Neural cell (in vitro differentiated cells): Measurements from ENCODE around the gene DLD. TPM values are rescaled to one million over a fixed set of nuclear protein-coding genes. Genes with fewer than 3 reads are reported as not detected.

Source experiments
- H2AFZ ChIP-seq: fragments of 200-600, 300-800 bp; sonication (generic), shearing (Covaris generic); 2 replicates; pipeline ENCODE4 v1.6.0; 2014; ENCODE audit warnings: low read depth, mild to moderate bottlenecking, antibody characterized with exemption, low read length, moderate library complexity
- H3F3A ChIP-seq: fragments of 200-600 bp; shearing (Covaris generic); 2 replicates; pipeline ENCODE4 v1.6.1; 2016; ENCODE audit warnings: mild to moderate bottlenecking, moderate library complexity, mixed read lengths, antibody characterized with exemption, low read length; ENCODE audit not compliant: insufficient read depth, poor library complexity, severe bottlenecking
- H3K27ac ChIP-seq: fragments of 200-600, 300-800 bp; sonication (generic), shearing (Covaris generic); 2 replicates; pipeline ENCODE4 v1.5.1; 2014; ENCODE audit warnings: mild to moderate bottlenecking, low read length, moderate library complexity
- H3K27me3 ChIP-seq: fragments of 300-800, 200-600 bp; sonication (generic), shearing (Covaris generic); 2 replicates; pipeline ENCODE4 v1.6.0; 2014; ENCODE audit warnings: mild to moderate bottlenecking, low read depth, low read length, moderate library complexity; ENCODE audit not compliant: insufficient read depth
- H3K36me3 ChIP-seq: fragments of 300-800, 200-600 bp; sonication (generic), shearing (Covaris generic); 2 replicates; pipeline ENCODE4 v1.5.1; 2014; ENCODE audit warnings: mild to moderate bottlenecking, antibody characterized with exemption, low read length, moderate library complexity; ENCODE audit not compliant: insufficient read depth
- H3K4me2 ChIP-seq: fragments of 300-800, 200-600 bp; sonication (generic), shearing (Covaris generic); 2 replicates; pipeline ENCODE4 v1.6.0; 2014; ENCODE audit warnings: mild to moderate bottlenecking, low read length
- H3K4me3 ChIP-seq: fragments of 300-800, 200-600 bp; sonication (generic), shearing (Covaris generic); 2 replicates; pipeline ENCODE4 v1.5.1; 2014; ENCODE audit warnings: mild to moderate bottlenecking, low read length, moderate library complexity
- H3K79me2 ChIP-seq: fragments of 200-600 bp; shearing (Covaris generic); replicated peaks from 2 replicates; pipeline ENCODE4 v1.6.0; 2014; ENCODE audit warnings: mild to moderate bottlenecking, low read length, moderate library complexity; ENCODE audit not compliant: insufficient read depth
- H3K9ac ChIP-seq: fragments of 300-800, 200-600 bp; sonication (generic), shearing (Covaris generic); 2 replicates; pipeline ENCODE4 v1.6.1; 2016; ENCODE audit warnings: mild to moderate bottlenecking, low read length, mixed read lengths
- H3K9me2 ChIP-seq: fragments of 200-600 bp; shearing (Covaris generic); 2 replicates; pipeline ENCODE4 v1.6.1; 2016; ENCODE audit warnings: mild to moderate bottlenecking, low read length, mixed read lengths; ENCODE audit not compliant: insufficient read depth
- H3K9me3 ChIP-seq: fragments of 200-600, 300-800 bp; sonication (generic), shearing (Covaris generic); 2 replicates; pipeline ENCODE4 v1.6.1; 2016; ENCODE audit warnings: mild to moderate bottlenecking, mixed run types, low read length, moderate library complexity, mixed read lengths
- H4K20me1 ChIP-seq: fragments of 200-600 bp; shearing (Covaris generic); 2 replicates; pipeline ENCODE4 v1.6.1; 2016; ENCODE audit warnings: mild to moderate bottlenecking, mixed run types; ENCODE audit not compliant: insufficient read depth
- EP300 ChIP-seq: fragments of 450-650 bp; conservative IDR thresholded peaks from 2 replicates; pipeline ENCODE4 v1.6.1; 2014; ENCODE audit warnings: antibody characterized with exemption, mild to moderate bottlenecking, moderate library complexity; ENCODE audit not compliant: poor library complexity, severe bottlenecking
- EZH2 ChIP-seq: fragments of 200-600, 300-800 bp; shearing (Covaris generic), sonication (generic); IDR thresholded peaks from 2 replicates; pipeline ENCODE4 v1.6.1; 2014; ENCODE audit warnings: antibody characterized with exemption, low read length, borderline replicate concordance, mild to moderate bottlenecking; ENCODE audit not compliant: insufficient read depth, poor library complexity, severe bottlenecking
- MXI1 ChIP-seq: fragments of 450-650 bp; conservative IDR thresholded peaks from 2 replicates; pipeline ENCODE4 v1.6.1; 2014; ENCODE audit warnings: antibody characterized with exemption, mild to moderate bottlenecking; ENCODE audit not compliant: poor library complexity, severe bottlenecking
- POLR2AphosphoS5 ChIP-seq: IDR thresholded peaks from 2 replicates; pipeline ENCODE4 v1.6.1; 2012
- RAD21 ChIP-seq: fragments of 450-650 bp; conservative IDR thresholded peaks from 2 replicates; pipeline ENCODE4 v1.6.1; 2014; ENCODE audit warnings: antibody characterized with exemption, mild to moderate bottlenecking, moderate library complexity
- SMC3 ChIP-seq: fragments of 450-650 bp; conservative IDR thresholded peaks from 2 replicates; pipeline ENCODE4 v1.6.1; 2014; ENCODE audit warnings: antibody characterized with exemption, mild to moderate bottlenecking, moderate library complexity; ENCODE audit not compliant: poor library complexity
- TAF1 ChIP-seq: IDR thresholded peaks from 2 replicates; pipeline ENCODE4 v1.6.1; 2012; ENCODE audit warnings: low read depth
- polyA plus RNA-seq: library from polyadenylated mRNA; depleted of rRNA; stranded (reverse); fragments of >200 nt; gene quantifications from 2 replicates; pipeline ENCODE4 v1.2.3, GENCODE V29; 2014
- TF ChIP-seq, protein P1 (sequence below): IDR thresholded peaks from 2 replicates; pipeline ENCODE4 v1.6.1; 2012; ENCODE audit warnings: borderline replicate concordance
- TF ChIP-seq, protein P2 (sequence below): fragments of 450-650 bp; IDR thresholded peaks from 2 replicates; pipeline ENCODE4 v1.5.1; 2014; ENCODE audit warnings: antibody characterized with exemption, mild to moderate bottlenecking, moderate library complexity; ENCODE audit not compliant: poor library complexity, severe bottlenecking

Gene DLD
- polyA plus RNA-seq, 1 donor from 2014 or later: 214 TPM

DNA sequence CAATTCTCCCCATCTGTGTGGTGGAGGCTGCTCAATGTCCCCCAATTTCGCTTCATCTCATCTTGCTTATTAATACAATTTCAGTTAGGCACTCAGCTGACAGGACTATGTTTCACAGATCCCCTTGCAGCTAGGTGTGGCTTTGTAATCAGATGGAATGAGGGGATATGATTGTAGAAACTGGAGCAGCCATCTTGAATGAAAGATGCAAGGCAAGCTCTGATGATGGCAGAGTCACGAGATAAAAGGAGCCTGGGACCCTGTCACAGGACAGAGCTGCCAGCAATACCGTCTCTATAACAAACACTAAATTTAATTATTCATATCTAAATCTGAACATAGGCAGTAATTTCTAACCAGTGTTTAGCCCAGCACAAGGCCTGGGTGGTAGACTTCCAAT lies 991 bp upstream of the DLD start:
- Histone ChIP-seq H3K79me2 (peaks cover 34% of the 10 kb centered on the region), H3K9ac (peak overlapping the region; percentile 90), H3F3A (no peaks in the 10 kb centered on the region), H3K27ac (peak overlapping the region; percentile 89), H3K27me3 (no peaks in the 10 kb centered on the region), H3K9me3 (no peaks in the 10 kb centered on the region), H3K9me2 (no peaks in the 10 kb centered on the region), H3K36me3 (peaks cover 4% of the 10 kb centered on the region), H3K4me2 (no peak overlapping the region), H3K4me3 (no peak overlapping the region), H2AFZ (no peak overlapping the region), H4K20me1 (no peaks in the 10 kb centered on the region)
- no peak for TF ChIP-seq EZH2
- TF ChIP-seq MXI1: no peak
- no peak for TF ChIP-seq TAF1
- no peak for TF ChIP-seq EP300
- TF ChIP-seq POLR2AphosphoS5: no peak
- no peak for TF ChIP-seq RAD21
- no peak for TF ChIP-seq SMC3

DNA sequence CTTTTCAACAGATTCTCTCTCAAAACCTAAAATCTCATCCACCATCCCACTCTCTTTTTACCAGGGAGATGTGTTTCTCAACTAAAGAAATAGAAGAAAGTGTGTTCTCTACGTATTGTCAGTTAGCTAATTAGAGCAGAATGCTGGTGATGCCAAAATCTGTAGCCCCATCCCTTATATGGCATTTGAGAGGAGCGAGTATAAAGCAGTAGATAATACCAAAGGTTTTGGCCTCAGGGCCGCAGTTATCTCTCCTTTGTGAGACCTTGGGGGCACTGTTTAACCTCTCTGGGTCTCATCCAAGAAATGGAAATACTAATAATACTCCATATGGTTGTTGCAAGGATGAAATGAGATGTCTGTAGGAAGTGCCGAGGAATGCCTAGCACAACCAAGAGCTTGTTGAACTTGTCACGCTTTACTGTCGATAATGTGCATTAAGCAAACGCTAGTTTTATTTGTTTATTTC lies 456 bp upstream of the DLD start:
- Histone ChIP-seq H3K27ac (peak overlapping the region; percentile 89), H3K79me2 (peaks cover 39% of the 10 kb centered on the region), H3K4me3 (peak overlapping the region; percentile 72), H3K9ac (peak overlapping the region; percentile 90), H2AFZ (peak overlapping the region; percentile 73), H3K4me2 (peak overlapping the region; percentile 44), H3K27me3 (no peaks in the 10 kb centered on the region), H4K20me1 (no peaks in the 10 kb centered on the region), H3K9me2 (no peaks in the 10 kb centered on the region), H3K36me3 (peaks cover 4% of the 10 kb centered on the region), H3K9me3 (no peaks in the 10 kb centered on the region), H3F3A (no peaks in the 10 kb centered on the region)
- TF ChIP-seq, protein P1, sequence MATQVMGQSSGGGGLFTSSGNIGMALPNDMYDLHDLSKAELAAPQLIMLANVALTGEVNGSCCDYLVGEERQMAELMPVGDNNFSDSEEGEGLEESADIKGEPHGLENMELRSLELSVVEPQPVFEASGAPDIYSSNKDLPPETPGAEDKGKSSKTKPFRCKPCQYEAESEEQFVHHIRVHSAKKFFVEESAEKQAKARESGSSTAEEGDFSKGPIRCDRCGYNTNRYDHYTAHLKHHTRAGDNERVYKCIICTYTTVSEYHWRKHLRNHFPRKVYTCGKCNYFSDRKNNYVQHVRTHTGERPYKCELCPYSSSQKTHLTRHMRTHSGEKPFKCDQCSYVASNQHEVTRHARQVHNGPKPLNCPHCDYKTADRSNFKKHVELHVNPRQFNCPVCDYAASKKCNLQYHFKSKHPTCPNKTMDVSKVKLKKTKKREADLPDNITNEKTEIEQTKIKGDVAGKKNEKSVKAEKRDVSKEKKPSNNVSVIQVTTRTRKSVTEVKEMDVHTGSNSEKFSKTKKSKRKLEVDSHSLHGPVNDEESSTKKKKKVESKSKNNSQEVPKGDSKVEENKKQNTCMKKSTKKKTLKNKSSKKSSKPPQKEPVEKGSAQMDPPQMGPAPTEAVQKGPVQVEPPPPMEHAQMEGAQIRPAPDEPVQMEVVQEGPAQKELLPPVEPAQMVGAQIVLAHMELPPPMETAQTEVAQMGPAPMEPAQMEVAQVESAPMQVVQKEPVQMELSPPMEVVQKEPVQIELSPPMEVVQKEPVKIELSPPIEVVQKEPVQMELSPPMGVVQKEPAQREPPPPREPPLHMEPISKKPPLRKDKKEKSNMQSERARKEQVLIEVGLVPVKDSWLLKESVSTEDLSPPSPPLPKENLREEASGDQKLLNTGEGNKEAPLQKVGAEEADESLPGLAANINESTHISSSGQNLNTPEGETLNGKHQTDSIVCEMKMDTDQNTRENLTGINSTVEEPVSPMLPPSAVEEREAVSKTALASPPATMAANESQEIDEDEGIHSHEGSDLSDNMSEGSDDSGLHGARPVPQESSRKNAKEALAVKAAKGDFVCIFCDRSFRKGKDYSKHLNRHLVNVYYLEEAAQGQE: no peak
- TF ChIP-seq EZH2 (no peak), RAD21 (no peak), POLR2AphosphoS5 (no peak), EP300 (no peak), TAF1 (no peak), SMC3 (no peak), MXI1 (no peak)
- TF ChIP-seq, protein P2, sequence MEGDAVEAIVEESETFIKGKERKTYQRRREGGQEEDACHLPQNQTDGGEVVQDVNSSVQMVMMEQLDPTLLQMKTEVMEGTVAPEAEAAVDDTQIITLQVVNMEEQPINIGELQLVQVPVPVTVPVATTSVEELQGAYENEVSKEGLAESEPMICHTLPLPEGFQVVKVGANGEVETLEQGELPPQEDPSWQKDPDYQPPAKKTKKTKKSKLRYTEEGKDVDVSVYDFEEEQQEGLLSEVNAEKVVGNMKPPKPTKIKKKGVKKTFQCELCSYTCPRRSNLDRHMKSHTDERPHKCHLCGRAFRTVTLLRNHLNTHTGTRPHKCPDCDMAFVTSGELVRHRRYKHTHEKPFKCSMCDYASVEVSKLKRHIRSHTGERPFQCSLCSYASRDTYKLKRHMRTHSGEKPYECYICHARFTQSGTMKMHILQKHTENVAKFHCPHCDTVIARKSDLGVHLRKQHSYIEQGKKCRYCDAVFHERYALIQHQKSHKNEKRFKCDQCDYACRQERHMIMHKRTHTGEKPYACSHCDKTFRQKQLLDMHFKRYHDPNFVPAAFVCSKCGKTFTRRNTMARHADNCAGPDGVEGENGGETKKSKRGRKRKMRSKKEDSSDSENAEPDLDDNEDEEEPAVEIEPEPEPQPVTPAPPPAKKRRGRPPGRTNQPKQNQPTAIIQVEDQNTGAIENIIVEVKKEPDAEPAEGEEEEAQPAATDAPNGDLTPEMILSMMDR: no peak
